Brain microvascular endothelial cell (primary cell): ENCODE results near the gene DNAH11.

Experiments used
- DNase-seq: peaks from one replicate; pipeline ENCODE4 v3.0.0-alpha.2; 2020
- H3K27ac ChIP-seq: fragments of 250-450 bp; sonication (Bioruptor Pico); 2 replicates; pipeline ENCODE4 v1.5.1; 2020; ENCODE audit warnings: mild to moderate bottlenecking, moderate library complexity
- H3K27me3 ChIP-seq: fragments of 250-450 bp; sonication (Bioruptor Pico); replicated peaks from 2 replicates; pipeline ENCODE4 v1.5.1; 2020; ENCODE audit warnings: mild to moderate bottlenecking
- H3K36me3 ChIP-seq: fragments of 250-450 bp; sonication (Bioruptor Pico); replicated peaks from 2 replicates; pipeline ENCODE4 v1.5.1; 2020; ENCODE audit warnings: mild to moderate bottlenecking
- H3K4me3 ChIP-seq: 2 replicates; pipeline ENCODE4 v1.5.1; 2011; ENCODE audit warnings: low read depth, mild to moderate bottlenecking, control low read depth, low read length, moderate library complexity
- CTCF ChIP-seq: IDR thresholded peaks from 2 replicates; pipeline ENCODE4 v1.5.1; 2011; ENCODE audit warnings: low read depth, mild to moderate bottlenecking, moderate library complexity, low read length, control low read depth, inconsistent platforms; ENCODE audit errors: missing control alignments
- in situ Hi-C: cut with HindIII; loops from 2 replicates; pipeline ENCODE4 v1.10.0; 2017; ENCODE audit warnings: low sequenced_read_pairs, low pct_ligation_motif_present

Gene DNAH11

DNA sequence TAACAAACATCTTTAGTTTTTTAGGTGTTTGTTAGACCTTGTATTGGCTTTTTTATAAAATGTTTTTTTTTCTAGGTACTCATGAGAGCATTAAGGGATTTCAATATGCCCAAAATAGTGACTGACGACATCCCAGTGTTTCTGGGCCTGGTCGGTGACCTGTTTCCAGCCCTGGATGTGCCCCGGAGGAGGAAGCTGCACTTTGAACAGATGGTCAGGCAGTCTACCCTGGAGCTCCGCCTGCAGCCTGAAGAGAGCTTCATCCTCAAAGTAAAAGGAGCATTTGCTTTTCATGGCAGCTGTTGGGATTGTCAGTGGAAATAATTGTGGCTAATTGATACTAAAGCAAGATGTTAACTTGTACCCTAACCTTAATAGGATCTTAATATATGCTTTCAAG, 161.5 kb downstream of the DNAH11 start:
- no peak for DNase-seq
- Histone ChIP-seq H3K27ac (no peak overlapping the region), H3K36me3 (no peaks in the 10 kb centered on the region), H3K27me3 (no peaks in the 10 kb centered on the region), H3K4me3 (no peak overlapping the region)
- no peak for TF ChIP-seq CTCF
- in situ Hi-C loops, result no loop called here

GRCh38 chr7:21706131-21706530, 163.3 kb downstream of the DNAH11 start:
- no peaks in the 10 kb centered on the region for H3K27me3 ChIP-seq
- H3K4me3 ChIP-seq, result no peak overlapping the region
- no peak overlapping the region for H3K27ac ChIP-seq
- no peak for DNase-seq
- TF ChIP-seq CTCF, result no peak
- no peaks in the 10 kb centered on the region for H3K36me3 ChIP-seq
- in situ Hi-C loops, result no loop called here

GRCh38 chr7:21707566-21707965, 164.7 kb downstream of the DNAH11 start:
- no peak overlapping the region for H3K27ac ChIP-seq
- no peaks in the 10 kb centered on the region for H3K36me3 ChIP-seq
- TF ChIP-seq CTCF, result no peak
- no peak overlapping the region for H3K4me3 ChIP-seq
- DNase-seq, result no peak
- in situ Hi-C loops, result no loop called here
- no peaks in the 10 kb centered on the region for H3K27me3 ChIP-seq

- no peak for TF ChIP-seq CTCF
- in situ Hi-C loops, result no loop called here
- DNase-seq, result no peak
- H3K4me3 ChIP-seq, result no peak overlapping the region
- H3K27me3 ChIP-seq, result no peaks in the 10 kb centered on the region
- H3K36me3 ChIP-seq, result no peaks in the 10 kb centered on the region
- H3K27ac ChIP-seq, result no peak overlapping the region
These were observed 165.3 kb downstream of the DNAH11 start for GRCh38 chr7:21708096-21708495.

DNA sequence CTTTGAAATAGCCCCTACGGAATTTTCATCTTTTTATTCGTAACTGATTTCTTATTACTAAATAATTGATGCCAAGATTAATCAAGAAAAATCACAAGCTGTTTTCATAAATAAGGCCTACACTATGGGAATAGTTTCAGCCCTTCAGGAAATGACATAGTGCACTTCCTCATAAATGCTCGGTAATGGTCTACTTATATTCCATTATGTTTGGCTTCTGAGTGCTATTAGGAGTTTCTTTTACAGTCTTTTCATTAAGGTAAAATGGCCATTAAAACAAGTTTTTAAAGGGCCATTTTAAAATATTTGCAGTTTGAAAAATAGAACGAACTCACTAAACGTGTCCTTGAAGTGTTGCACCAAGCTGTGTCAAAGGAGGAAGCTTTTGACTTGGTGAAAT, 174.5 kb downstream of the DNAH11 start:
- Histone ChIP-seq H3K36me3 (no peaks in the 10 kb centered on the region), H3K27ac (no peak overlapping the region), H3K27me3 (no peaks in the 10 kb centered on the region), H3K4me3 (no peak overlapping the region)
- no peak for TF ChIP-seq CTCF
- in situ Hi-C loops, result no loop called here
- DNase-seq, result no peak

DNA sequence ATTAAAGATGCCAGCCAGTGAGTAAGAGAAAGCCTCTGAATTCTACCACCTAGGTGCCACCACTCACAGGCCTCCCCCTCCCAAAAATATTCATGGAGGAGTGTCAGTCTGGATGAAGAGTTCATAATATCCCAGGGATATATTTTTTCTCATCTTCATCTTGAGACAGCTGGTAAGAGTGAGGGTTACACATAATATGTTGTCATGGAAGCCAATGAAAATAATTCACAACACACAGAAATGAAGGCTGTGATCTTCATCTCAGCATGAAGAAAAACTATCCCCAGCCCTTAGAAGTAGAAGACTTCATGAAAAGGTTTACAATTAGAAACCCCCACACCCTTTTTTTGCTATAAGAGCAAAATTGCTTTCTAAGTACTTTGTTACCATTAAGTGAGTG, 175.6 kb downstream of the DNAH11 start:
- no peaks in the 10 kb centered on the region for H3K36me3 ChIP-seq
- H3K4me3 ChIP-seq, result no peak overlapping the region
- H3K27ac ChIP-seq, result no peak overlapping the region
- no peak for TF ChIP-seq CTCF
- no peak for DNase-seq
- in situ Hi-C loops, result no loop called here
- H3K27me3 ChIP-seq, result no peaks in the 10 kb centered on the region
